OCI-LY3 (cell line): Measurements from ENCODE around the gene CPAMD8.

Experiments
- H2AFZ ChIP-seq: fragments of 200-600, 300-600 bp; shearing (Covaris generic); 2 replicates; pipeline ENCODE4 v1.6.0; 2014; ENCODE audit warnings: antibody characterized with exemption, low read depth, low read length
- H3K27ac ChIP-seq: fragments of 200-600, 300-600 bp; sonication (generic); 2 replicates; pipeline ENCODE4 v1.5.1; 2014; ENCODE audit warnings: mild to moderate bottlenecking, low read length, moderate library complexity, mixed read lengths
- H3K27me3 ChIP-seq: fragments of 200-600, 300-600 bp; sonication (generic); 2 replicates; pipeline ENCODE4 v1.6.1; 2014; ENCODE audit warnings: low read depth, low read length, mixed read lengths
- H3K36me3 ChIP-seq: fragments of 200-600, 300-600 bp; sonication (generic); replicated peaks from 2 replicates; pipeline ENCODE3; 2014; ENCODE audit warnings: low read depth, low read length, mixed read lengths
- H3K4me1 ChIP-seq: fragments of 300-600, 200-600 bp; sonication (generic); 2 replicates; pipeline ENCODE4 v1.6.1; 2014; ENCODE audit warnings: low read length, mixed read lengths
- H3K4me2 ChIP-seq: fragments of 200-600, 300-600 bp; sonication (generic); 2 replicates; pipeline ENCODE4 v1.6.1; 2014; ENCODE audit warnings: low read length, mixed read lengths
- H3K4me3 ChIP-seq: fragments of 300-600, 200-600 bp; sonication (generic); 2 replicates; pipeline ENCODE4 v1.5.1; 2014; ENCODE audit warnings: antibody characterized with exemption, mild to moderate bottlenecking, low read length, moderate library complexity
- H3K79me2 ChIP-seq: fragments of 300-600, 200-600 bp; shearing (Covaris generic); 2 replicates; pipeline ENCODE4 v1.6.1; 2014; ENCODE audit warnings: mild to moderate bottlenecking, low read length, mixed read lengths
- H3K9ac ChIP-seq: fragments of 300-600, 200-600 bp; shearing (Covaris generic); 2 replicates; pipeline ENCODE4 v1.6.0; 2014; ENCODE audit warnings: mild to moderate bottlenecking, low read length, moderate library complexity
- H3K9me3 ChIP-seq: fragments of 200-600, 300-600 bp; shearing (Covaris generic); 2 replicates; pipeline ENCODE4 v1.6.1; 2014; ENCODE audit warnings: low read length, mixed read lengths; ENCODE audit not compliant: insufficient read depth
- H4K20me1 ChIP-seq: fragments of 200-600, 300-600 bp; sonication (generic); 2 replicates; pipeline ENCODE4 v1.6.1; 2016; ENCODE audit warnings: low read length, mixed read lengths; ENCODE audit not compliant: insufficient read depth
- EZH2phosphoT487 ChIP-seq: fragments of 200-600 bp; shearing (Covaris generic); IDR thresholded peaks from 2 replicates; pipeline ENCODE4 v1.6.1; 2018; ENCODE audit warnings: antibody characterized with exemption, mixed run types, low read depth
- TF ChIP-seq, protein P1 (sequence below): fragments of 200-600, 300-600 bp; sonication (generic); IDR thresholded peaks from 2 replicates; pipeline ENCODE4 v1.5.1; 2014; ENCODE audit warnings: antibody characterized with exemption, low read length, low read depth

CPAMD8 gene

DNA sequence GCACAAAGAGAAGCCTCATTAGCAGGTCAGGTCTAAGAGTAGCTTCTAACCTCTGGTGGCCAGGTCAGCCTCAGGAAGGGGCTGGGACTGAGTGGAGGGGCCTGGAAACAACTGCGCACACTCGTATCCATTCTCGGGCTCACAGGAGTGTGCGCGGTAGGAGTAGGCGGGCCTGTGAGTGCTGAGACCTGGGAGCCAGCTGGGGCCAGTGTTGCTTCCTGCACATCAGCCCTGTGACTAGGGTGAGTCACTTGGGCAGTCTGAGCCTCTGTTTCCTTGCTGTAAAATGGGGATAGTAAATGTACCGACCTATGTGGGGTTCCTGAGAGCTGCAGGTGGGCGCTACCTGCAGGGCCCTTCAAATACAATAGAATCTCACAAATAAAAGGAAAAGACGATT is 170.5 kb downstream of the CPAMD8 start:
- no peak overlapping the region for H3K27ac ChIP-seq
- H4K20me1 ChIP-seq, result 0 out of 2 replicates have a peak, but pooled peaks cover 3% of the 10 kb centered on the region
- no peaks in the 10 kb centered on the region for H3K27me3 ChIP-seq
- H3K4me3 ChIP-seq, result no peak overlapping the region
- no peak overlapping the region for H2AFZ ChIP-seq
- no peaks in the 10 kb centered on the region for H3K9me3 ChIP-seq
- TF ChIP-seq EZH2phosphoT487, result no peak
- TF ChIP-seq, protein P1, sequence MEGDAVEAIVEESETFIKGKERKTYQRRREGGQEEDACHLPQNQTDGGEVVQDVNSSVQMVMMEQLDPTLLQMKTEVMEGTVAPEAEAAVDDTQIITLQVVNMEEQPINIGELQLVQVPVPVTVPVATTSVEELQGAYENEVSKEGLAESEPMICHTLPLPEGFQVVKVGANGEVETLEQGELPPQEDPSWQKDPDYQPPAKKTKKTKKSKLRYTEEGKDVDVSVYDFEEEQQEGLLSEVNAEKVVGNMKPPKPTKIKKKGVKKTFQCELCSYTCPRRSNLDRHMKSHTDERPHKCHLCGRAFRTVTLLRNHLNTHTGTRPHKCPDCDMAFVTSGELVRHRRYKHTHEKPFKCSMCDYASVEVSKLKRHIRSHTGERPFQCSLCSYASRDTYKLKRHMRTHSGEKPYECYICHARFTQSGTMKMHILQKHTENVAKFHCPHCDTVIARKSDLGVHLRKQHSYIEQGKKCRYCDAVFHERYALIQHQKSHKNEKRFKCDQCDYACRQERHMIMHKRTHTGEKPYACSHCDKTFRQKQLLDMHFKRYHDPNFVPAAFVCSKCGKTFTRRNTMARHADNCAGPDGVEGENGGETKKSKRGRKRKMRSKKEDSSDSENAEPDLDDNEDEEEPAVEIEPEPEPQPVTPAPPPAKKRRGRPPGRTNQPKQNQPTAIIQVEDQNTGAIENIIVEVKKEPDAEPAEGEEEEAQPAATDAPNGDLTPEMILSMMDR, result no peak
- no peak overlapping the region for H3K4me2 ChIP-seq
- H3K4me1 ChIP-seq, result no peaks in the 10 kb centered on the region
- no peaks in the 10 kb centered on the region for H3K79me2 ChIP-seq
- no peak overlapping the region for H3K9ac ChIP-seq
- H3K36me3 ChIP-seq, result peaks cover 31% of the 10 kb centered on the region

DNA sequence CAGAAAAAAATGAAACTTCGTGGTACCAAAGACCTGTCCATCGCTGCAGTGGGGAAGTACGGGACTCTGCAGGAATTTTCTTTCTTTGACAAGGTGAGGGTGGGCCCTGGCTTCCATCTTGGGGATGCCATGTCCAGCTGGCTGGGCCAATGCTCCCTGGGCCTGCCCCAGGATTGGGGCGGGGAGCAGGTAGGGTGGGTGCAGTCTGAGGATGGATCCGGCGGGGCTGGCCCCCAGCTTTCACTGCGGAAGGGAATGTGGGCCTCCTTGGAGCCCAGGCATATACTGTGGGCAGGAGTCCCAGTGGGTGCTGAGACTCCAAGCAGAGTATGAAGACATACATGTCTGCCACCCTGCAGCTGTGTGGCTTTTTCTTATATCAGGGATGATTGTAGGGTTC is 173.5 kb downstream of the CPAMD8 start:
- H3K36me3 ChIP-seq, result peaks cover 47% of the 10 kb centered on the region
- H3K9ac ChIP-seq, result no peak overlapping the region

GRCh38 chr19:16851031-16851712 is 175.4 kb downstream of the CPAMD8 start:
- Histone ChIP-seq H3K9ac (no peak overlapping the region), H3K79me2 (no peaks in the 10 kb centered on the region), H3K4me3 (no peak overlapping the region), H3K9me3 (no peaks in the 10 kb centered on the region), H3K27me3 (no peaks in the 10 kb centered on the region), H3K36me3 (peaks cover 63% of the 10 kb centered on the region), H3K4me2 (no peak overlapping the region), H2AFZ (no peak overlapping the region), H3K27ac (no peak overlapping the region), H3K4me1 (peaks cover 20% of the 10 kb centered on the region), H4K20me1 (0 out of 2 replicates have a peak, but pooled peaks cover 3% of the 10 kb centered on the region)
- TF ChIP-seq EZH2phosphoT487, result no peak
- TF ChIP-seq, protein P1, result no peak

More for the DNA sequence above, 173.5 kb downstream of the CPAMD8 start:
- Histone ChIP-seq H3K4me3 (no peak overlapping the region), H3K4me1 (peaks cover 16% of the 10 kb centered on the region), H3K27ac (no peak overlapping the region), H2AFZ (no peak overlapping the region), H3K79me2 (no peaks in the 10 kb centered on the region), H3K9me3 (no peaks in the 10 kb centered on the region), H3K27me3 (no peaks in the 10 kb centered on the region), H4K20me1 (0 out of 2 replicates have a peak, but pooled peaks cover 3% of the 10 kb centered on the region), H3K4me2 (no peak overlapping the region)
- TF ChIP-seq EZH2phosphoT487, result no peak
- TF ChIP-seq, protein P1, result no peak

DNA sequence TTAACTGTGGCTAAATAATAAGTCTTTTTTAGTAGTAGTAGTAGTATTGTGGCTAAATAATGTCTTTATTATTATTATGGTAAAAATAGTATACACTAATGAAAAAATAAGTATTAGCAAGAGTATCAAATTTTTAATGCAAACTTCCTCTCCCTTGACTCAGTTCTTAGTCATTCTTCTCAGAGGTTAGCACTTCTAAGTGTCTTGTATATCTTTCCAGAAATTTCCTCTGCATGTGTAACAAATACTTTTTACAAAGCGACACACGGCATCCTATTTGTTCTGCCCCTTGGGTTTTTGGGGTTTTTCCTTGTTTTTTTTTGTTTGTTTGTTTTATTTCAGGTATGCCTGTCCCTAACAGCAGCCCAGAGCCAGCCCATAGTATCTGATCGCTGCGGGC is 176.5 kb downstream of the CPAMD8 start:
- H3K36me3 ChIP-seq, result peaks cover 62% of the 10 kb centered on the region
- H3K27me3 ChIP-seq, result no peaks in the 10 kb centered on the region
- no peaks in the 10 kb centered on the region for H3K9me3 ChIP-seq
- H3K79me2 ChIP-seq, result no peaks in the 10 kb centered on the region
- no peak overlapping the region for H3K27ac ChIP-seq
- no peak overlapping the region for H2AFZ ChIP-seq
- TF ChIP-seq, protein P1, result no peak
- TF ChIP-seq EZH2phosphoT487, result no peak
- 0 out of 2 replicates have a peak, but pooled peaks cover 3% of the 10 kb centered on the region for H4K20me1 ChIP-seq
- no peak overlapping the region for H3K4me3 ChIP-seq
- no peak overlapping the region for H3K9ac ChIP-seq
- peaks cover 20% of the 10 kb centered on the region for H3K4me1 ChIP-seq
- H3K4me2 ChIP-seq, result no peak overlapping the region; the same call in 1 of the 2 replicates
